ENCODE results near the gene LAPTM4A. TPM values are rescaled to one million over a fixed set of nuclear protein-coding genes. Genes with fewer than 3 reads are reported as not detected.
A peak's percentile ranks its signal among the peaks of the same experiment; 100 is the strongest.

LAPTM4A gene
- total RNA-seq, 2 donors from 2014 or later, result 145 TPM

- Histone ChIP-seq H3K27ac (no peak overlapping the region), H3K9me3 (no peaks in the 10 kb centered on the region), H3K27me3 (no peaks in the 10 kb centered on the region), H3K36me3 (peaks cover 85% of the 10 kb centered on the region), H3K4me3 (no peak overlapping the region), H3K4me1 (peaks cover 0 to 18% of the 10 kb centered on the region in 2 donors)
- no peak for TF ChIP-seq CTCF (IDR thresholded peaks at IDR 0.05)
- DNase-seq (ENCODE audit: low spot score), result no peak
These were observed 15.3 kb downstream of the LAPTM4A start for GRCh38 chr2:20035955-20036666.

DNA sequence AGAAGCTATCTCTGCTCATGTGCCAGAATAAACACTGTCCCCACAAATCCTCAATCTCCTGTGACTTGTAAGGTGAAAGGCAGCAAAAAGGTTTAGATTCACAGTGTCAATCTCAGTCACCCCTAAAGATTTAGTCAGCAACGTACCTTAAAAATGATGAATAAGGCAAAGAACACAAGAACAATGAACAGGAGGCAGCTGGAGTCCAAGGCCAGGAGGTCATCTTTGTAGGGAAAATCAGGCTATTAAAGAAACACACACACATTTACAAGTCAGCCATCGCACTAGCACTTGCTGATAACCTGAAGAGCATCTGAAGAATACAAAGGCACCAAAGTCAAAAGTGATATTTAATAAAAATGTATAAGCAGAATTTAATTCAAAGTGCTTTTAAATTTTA lies 16.6 kb downstream of the LAPTM4A start:
- peaks cover 0 to 14% of the 10 kb centered on the region in 2 donors for H3K4me1 ChIP-seq
- TF ChIP-seq CTCF (IDR thresholded peaks at IDR 0.05), result no peak
- no peak for DNase-seq (ENCODE audit: low spot score)
- H3K36me3 ChIP-seq, result peaks cover 86% of the 10 kb centered on the region
- H3K4me3 ChIP-seq, result no peak overlapping the region
- peaks cover 0 to 4% of the 10 kb centered on the region in 2 donors for H3K9me3 ChIP-seq
- no peaks in the 10 kb centered on the region for H3K27me3 ChIP-seq
- peak overlapping the region in 1 of 2 donors; percentile 11 for H3K27ac ChIP-seq

GRCh38 chr2:20034218-20034617 lies 17.2 kb downstream of the LAPTM4A start:
- Histone ChIP-seq H3K27me3 (no peaks in the 10 kb centered on the region), H3K9me3 (peaks cover 0 to 7% of the 10 kb centered on the region in 2 donors), H3K36me3 (peaks cover 84% of the 10 kb centered on the region), H3K4me3 (no peak overlapping the region), H3K4me1 (peaks cover 0 to 14% of the 10 kb centered on the region in 2 donors), H3K27ac (peak overlapping the region in 1 of 2 donors; percentile 11)
- DNase-seq (ENCODE audit: low spot score), result no peak
- no peak for TF ChIP-seq CTCF (IDR thresholded peaks at IDR 0.05)

DNA sequence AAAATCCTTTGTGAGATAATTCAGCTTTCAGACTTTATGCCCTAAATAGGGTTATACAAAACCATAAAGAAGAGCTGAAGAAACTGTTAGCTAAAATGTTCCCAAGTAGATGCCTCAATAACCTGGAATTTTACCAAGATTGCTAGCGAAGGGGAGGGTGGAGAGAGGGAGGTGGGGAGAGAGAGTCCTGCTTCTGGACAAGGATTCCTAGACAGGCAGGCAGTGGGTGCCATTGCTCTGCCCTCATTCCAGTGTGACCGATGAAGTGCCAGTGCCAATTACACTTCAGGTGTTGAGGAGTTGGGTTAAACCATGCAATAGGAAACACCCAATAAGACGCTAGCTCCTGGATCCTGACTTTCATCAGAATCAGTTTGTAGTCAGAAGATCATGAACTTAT lies 18.1 kb downstream of the LAPTM4A start:
- Histone ChIP-seq H3K36me3 (peaks cover 80% of the 10 kb centered on the region), H3K27me3 (no peaks in the 10 kb centered on the region), H3K27ac (no peak overlapping the region), H3K4me1 (peaks cover 0 to 14% of the 10 kb centered on the region in 2 donors), H3K4me3 (no peak overlapping the region), H3K9me3 (peaks cover 0 to 7% of the 10 kb centered on the region in 2 donors)
- TF ChIP-seq CTCF (IDR thresholded peaks at IDR 0.05), result no peak
- no peak for DNase-seq (ENCODE audit: low spot score)

DNA sequence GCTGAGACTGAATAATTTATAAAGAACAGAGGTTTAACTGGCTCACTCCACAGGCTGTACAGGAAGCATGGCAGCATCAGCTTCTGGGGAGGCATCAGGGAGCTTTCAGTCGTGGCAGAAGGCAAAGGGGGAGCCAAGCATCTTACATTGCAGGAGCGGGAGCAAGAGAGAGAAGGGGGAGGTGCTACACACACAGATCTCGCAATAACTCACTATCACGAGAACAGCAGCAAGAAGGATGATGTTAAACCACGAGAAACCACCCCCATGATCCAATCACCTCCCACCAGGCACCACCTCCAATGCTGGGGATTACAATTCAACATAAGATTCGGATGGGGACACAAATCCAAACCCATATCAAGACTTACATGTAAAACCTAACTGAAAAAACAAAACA lies 21.2 kb downstream of the LAPTM4A start:
- Histone ChIP-seq H3K36me3 (peaks cover 69% of the 10 kb centered on the region), H3K4me1 (peaks cover 0 to 15% of the 10 kb centered on the region in 2 donors), H3K9me3 (peaks cover 0 to 7% of the 10 kb centered on the region in 2 donors), H3K4me3 (no peak overlapping the region), H3K27ac (no peak overlapping the region), H3K27me3 (no peaks in the 10 kb centered on the region)
- DNase-seq (ENCODE audit: low spot score), result no peak
- TF ChIP-seq CTCF (IDR thresholded peaks at IDR 0.05), result no peak
